Measurements from ENCODE around the gene PLCG1.

- no peak for TF ChIP-seq CTCF (IDR thresholded peaks at IDR 0.05; ENCODE audit: insufficient read depth, low read length, poor library complexity, severe bottlenecking)
- no peak for TF ChIP-seq EZH2phosphoT487 (conservative IDR thresholded peaks at IDR 0.05; ENCODE audit: low read length)
Measured at GRCh38 chr20:41180599-41181333, 43.4 kb downstream of the PLCG1 start.

Measured in SU-DHL-6 (cell line).